ENCODE measurements around the gene RELCH.

DNA sequence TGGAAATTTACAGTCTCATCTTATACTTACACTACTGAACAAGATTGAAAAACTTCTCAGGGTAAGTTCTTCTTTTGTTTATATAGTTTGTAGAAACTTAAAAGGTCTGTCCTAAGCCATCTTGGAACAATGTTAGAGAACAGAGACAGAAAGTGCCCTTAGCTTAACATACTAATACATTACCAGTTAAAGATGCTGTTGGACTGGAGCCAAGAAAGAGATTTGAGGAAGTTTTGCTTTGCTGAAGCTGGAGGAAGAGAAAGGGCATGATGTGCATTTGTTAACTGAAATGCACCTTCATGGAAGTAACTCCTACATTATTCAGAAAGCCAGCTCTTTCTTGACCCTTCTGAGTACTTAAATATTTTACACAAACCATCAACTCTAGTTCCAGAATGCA is 71.6 kb downstream of the RELCH start:
- TF ChIP-seq FOXP2 (optimal IDR thresholded peaks at IDR 0.05; ENCODE audit: control extremely low read depth, extremely low read length, insufficient read depth): no peak
- no peak for TF ChIP-seq POLR2AphosphoS5 (IDR thresholded peaks at IDR 0.05; ENCODE audit: borderline replicate concordance, low read depth, low read length)
- TF ChIP-seq EZH2 (IDR thresholded peaks at IDR 0.05): no peak

Data from SK-N-MC (cell line).